ENCODE measurements around the gene RET. TPM values are rescaled to one million over a fixed set of nuclear protein-coding genes. Genes with fewer than 3 reads are reported as not detected.
A peak's percentile ranks its signal among the peaks of the same experiment; 100 is the strongest.

Gene RET
- polyA plus RNA-seq, 3 donors, result 0.08 to 0.39 (median 0.14) TPM

DNA sequence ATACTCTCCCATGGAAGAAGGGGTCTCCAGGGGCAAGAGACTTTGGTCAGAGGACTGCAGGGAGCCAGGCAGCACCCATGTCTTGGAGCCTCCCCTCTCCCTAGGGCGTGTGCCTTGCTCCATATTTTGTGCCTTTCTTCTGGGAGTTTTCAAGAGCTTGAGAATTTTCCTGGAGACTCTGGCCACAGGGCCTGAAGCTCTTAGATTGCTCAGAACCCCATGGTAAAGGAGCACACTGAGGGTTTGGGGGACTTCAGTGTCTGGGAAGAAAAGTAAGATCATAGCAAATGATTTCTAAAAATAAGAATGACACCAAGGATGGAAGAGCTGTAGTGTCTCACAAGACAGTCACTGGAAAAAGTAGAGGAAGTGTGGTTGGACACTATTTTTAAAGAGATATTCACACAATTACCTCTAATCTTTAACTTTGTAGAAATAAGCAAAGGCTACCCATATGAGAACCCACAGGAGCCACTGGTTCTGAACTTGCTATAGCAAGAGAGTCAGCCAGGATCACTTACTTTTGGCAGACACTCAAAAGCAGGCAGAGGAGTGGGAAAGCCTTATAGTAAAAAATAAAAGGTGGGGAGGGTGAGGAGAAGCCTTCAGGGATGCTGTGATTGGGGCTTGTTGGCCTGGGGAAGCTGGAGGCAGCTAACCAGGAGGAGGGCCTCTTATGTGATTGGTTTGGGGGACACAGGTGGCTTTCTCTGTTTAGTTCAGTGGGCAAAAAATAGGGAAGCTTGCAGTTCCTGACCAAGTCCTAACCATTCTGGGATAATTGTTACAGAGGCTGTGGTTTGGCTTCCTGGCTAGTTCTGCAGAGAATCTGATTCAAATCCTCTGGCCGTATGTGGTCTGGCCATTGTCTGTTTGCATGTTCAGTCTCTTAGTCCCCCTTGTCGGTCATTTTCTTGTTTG lies 56.3 kb downstream of the RET start:
- H3K36me3 ChIP-seq (replicated peaks in 1 of 2; ENCODE audit: control insufficient read depth in 1 of 2, insufficient read depth in 2 of 2, low read length in 2 of 2), result no peaks in the 10 kb centered on the region
- peaks cover 2 to 4% (median 3%) of the 10 kb centered on the region in 3 donors for H3K27me3 Mint-ChIP-seq (ENCODE audit: low read depth in 3 of 3)
- H3K27ac Mint-ChIP-seq, result peak overlapping the region in 6 of 7 donors; percentile 38 to 89 (median 74)
- WGBS (ENCODE audit: insufficient coverage), result 51% methylated on average over 3 of the region's 3 CpGs
- no peak overlapping the region for H3K9ac ChIP-seq (ENCODE audit: insufficient read depth, low read length, poor library complexity, severe bottlenecking)
- H3K4me1 ChIP-seq (ENCODE audit: control insufficient read depth in 1 of 2, insufficient read depth in 2 of 2, low read length in 2 of 2), result peaks cover 56 to 84% of the 10 kb centered on the region in 2 donors
- H4K20me1 ChIP-seq (ENCODE audit: insufficient read depth, low read length), result no peaks in the 10 kb centered on the region
- H3K4me1 Mint-ChIP-seq, result peaks cover 76% of the 10 kb centered on the region
- peaks cover 8 to 11% of the 10 kb centered on the region in 2 donors for H3K36me3 Mint-ChIP-seq
- peaks cover 29% of the 10 kb centered on the region for H3K79me2 ChIP-seq (ENCODE audit: insufficient read depth, low read length)
- H3K27me3 ChIP-seq (ENCODE audit: control insufficient read depth in 2 of 2, insufficient read depth in 2 of 2, low read length in 2 of 2), result no peaks in the 10 kb centered on the region
- TF ChIP-seq, protein P1, sequence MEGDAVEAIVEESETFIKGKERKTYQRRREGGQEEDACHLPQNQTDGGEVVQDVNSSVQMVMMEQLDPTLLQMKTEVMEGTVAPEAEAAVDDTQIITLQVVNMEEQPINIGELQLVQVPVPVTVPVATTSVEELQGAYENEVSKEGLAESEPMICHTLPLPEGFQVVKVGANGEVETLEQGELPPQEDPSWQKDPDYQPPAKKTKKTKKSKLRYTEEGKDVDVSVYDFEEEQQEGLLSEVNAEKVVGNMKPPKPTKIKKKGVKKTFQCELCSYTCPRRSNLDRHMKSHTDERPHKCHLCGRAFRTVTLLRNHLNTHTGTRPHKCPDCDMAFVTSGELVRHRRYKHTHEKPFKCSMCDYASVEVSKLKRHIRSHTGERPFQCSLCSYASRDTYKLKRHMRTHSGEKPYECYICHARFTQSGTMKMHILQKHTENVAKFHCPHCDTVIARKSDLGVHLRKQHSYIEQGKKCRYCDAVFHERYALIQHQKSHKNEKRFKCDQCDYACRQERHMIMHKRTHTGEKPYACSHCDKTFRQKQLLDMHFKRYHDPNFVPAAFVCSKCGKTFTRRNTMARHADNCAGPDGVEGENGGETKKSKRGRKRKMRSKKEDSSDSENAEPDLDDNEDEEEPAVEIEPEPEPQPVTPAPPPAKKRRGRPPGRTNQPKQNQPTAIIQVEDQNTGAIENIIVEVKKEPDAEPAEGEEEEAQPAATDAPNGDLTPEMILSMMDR (IDR thresholded peaks at IDR 0.05), result no peak
- H3K9me3 ChIP-seq (replicated peaks in 1 of 2; ENCODE audit: control insufficient read depth in 1 of 2, insufficient read depth in 1 of 2, low read length in 2 of 2), result no peaks in the 10 kb centered on the region
- peak overlapping the region; percentile 5 for H3K4me2 ChIP-seq (replicated peaks; ENCODE audit: extremely low read depth, low read length, poor library complexity, severe bottlenecking)
- H3K27ac ChIP-seq (ENCODE audit: low read depth in 1 of 2, low read length in 2 of 2), result peak overlapping the region in 1 of 2 donors; percentile 31
- H2AFZ ChIP-seq (ENCODE audit: insufficient read depth, low read depth, low read length, poor library complexity, severe bottlenecking), result peak overlapping the region; percentile 19
- DNase-seq, result peak in 1 of 3 donors; percentile 3
- H3K4me3 ChIP-seq (replicated peaks in 1 of 3; ENCODE audit: low read depth in 2 of 3, low read length in 3 of 3), result no peak overlapping the region
- intact Hi-C loops (cut with micrococcal nuclease), result loop anchor here in 1 of 2 donors (2.0 kb wide), 1 partner anchor 24 kb away; no protein-coding TSS in a partner anchor
- H3K4me3 Mint-ChIP-seq, result peak overlapping the region in 1 of 2 donors; percentile 24
- H3K9me3 Mint-ChIP-seq, result no peaks in the 10 kb centered on the region

DNA sequence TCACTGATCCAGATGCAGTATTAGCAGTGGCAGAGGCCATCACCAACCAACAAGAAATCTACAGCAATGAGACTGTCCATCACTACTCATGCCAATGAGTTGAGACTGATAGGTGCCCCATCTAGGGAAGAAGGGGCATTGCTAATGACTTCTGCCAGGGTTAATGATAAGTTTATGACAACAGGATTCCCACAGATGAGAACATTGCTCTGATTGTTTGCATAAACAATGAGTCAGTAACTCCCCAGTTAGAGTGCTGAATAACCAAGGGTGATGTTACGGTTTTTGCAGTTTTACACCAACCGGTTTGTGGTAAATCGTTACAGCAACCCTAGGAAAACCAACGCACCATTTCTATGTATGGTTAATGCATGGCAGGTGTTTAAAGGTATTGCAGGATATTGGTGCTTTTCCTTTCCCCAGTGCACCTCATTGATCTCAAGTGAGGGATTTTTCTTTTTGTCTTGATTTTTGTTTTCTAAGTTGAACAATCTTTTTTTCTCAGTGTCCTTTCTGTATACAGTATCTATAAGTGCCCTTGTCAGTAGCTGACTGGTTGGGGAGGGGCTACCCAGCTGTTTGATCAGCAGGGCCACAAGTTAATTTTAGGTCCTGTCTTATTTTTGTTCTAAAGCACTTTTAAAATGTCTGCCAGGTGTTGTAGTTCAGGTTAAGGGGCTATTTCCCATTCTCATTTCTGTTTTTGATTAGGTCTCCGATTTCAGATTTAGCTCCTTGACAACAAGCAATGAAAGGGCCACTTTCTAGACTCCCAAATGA lies 57.4 kb downstream of the RET start:
- H3K27me3 Mint-ChIP-seq (ENCODE audit: low read depth in 3 of 3), result peaks cover 2 to 6% (median 3%) of the 10 kb centered on the region in 3 donors
- no peak overlapping the region for H3K27ac Mint-ChIP-seq
- no peak overlapping the region for H3K27ac ChIP-seq (ENCODE audit: low read depth in 1 of 2, low read length in 2 of 2)
- DNase-seq, result peak in 1 of 3 donors; percentile 9
- peaks cover 0 to 2% (median 0%) of the 10 kb centered on the region in 7 donors for H3K9me3 Mint-ChIP-seq
- no peaks in the 10 kb centered on the region for H3K27me3 ChIP-seq (ENCODE audit: control insufficient read depth in 2 of 2, insufficient read depth in 2 of 2, low read length in 2 of 2)
- H3K36me3 ChIP-seq (replicated peaks in 1 of 2; ENCODE audit: control insufficient read depth in 1 of 2, insufficient read depth in 2 of 2, low read length in 2 of 2), result no peaks in the 10 kb centered on the region
- peaks cover under 1% of the 10 kb centered on the region for H4K20me1 ChIP-seq (ENCODE audit: insufficient read depth, low read length)
- H3K36me3 Mint-ChIP-seq, result peaks cover 8 to 14% of the 10 kb centered on the region in 2 donors
- intact Hi-C loops (cut with micrococcal nuclease), result no loop called here
- no peak overlapping the region for H3K9ac ChIP-seq (ENCODE audit: insufficient read depth, low read length, poor library complexity, severe bottlenecking)
- WGBS (ENCODE audit: insufficient coverage), result no CpG with 5 or more reads among the region's 5 CpGs
- H3K4me3 Mint-ChIP-seq, result no peak overlapping the region
- peaks cover 38% of the 10 kb centered on the region for H3K79me2 ChIP-seq (ENCODE audit: insufficient read depth, low read length)
- TF ChIP-seq, protein P1 (IDR thresholded peaks at IDR 0.05), result no peak
- peaks cover 44 to 74% of the 10 kb centered on the region in 2 donors for H3K4me1 ChIP-seq (ENCODE audit: control insufficient read depth in 1 of 2, insufficient read depth in 2 of 2, low read length in 2 of 2)
- H2AFZ ChIP-seq (ENCODE audit: insufficient read depth, low read depth, low read length, poor library complexity, severe bottlenecking), result no peak overlapping the region
- no peak overlapping the region for H3K4me2 ChIP-seq (replicated peaks; ENCODE audit: extremely low read depth, low read length, poor library complexity, severe bottlenecking)
- no peaks in the 10 kb centered on the region for H3K9me3 ChIP-seq (replicated peaks in 1 of 2; ENCODE audit: control insufficient read depth in 1 of 2, insufficient read depth in 1 of 2, low read length in 2 of 2)
- H3K4me1 Mint-ChIP-seq, result peaks cover 64% of the 10 kb centered on the region
- no peak overlapping the region for H3K4me3 ChIP-seq (replicated peaks in 1 of 3; ENCODE audit: low read depth in 2 of 3, low read length in 3 of 3)

Measured in CD14-positive monocyte (primary cell).